Astrocyte (in vitro differentiated cells and primary cell): ENCODE measurements around the gene PEAR1.

Experiments used
- CTCF ChIP-seq: IDR thresholded peaks from 2 replicates; pipeline ENCODE4 v1.5.1; 2011; ENCODE audit warnings: low read depth, mild to moderate bottlenecking, inconsistent platforms, low read length, moderate library complexity; ENCODE audit not compliant: insufficient read depth
- EZH2 ChIP-seq: IDR thresholded peaks from 2 replicates; pipeline ENCODE4 v1.6.1; 2012; ENCODE audit warnings: mild to moderate bottlenecking, low read length, inconsistent platforms; ENCODE audit not compliant: insufficient read depth

- TF ChIP-seq CTCF (no peak), EZH2 (no peak)
Observed at GRCh38 chr1:156904187-156904959, 10.9 kb downstream of the PEAR1 start.
